Neural cell (in vitro differentiated cells): ENCODE data around the gene DNAJB7.
"Not testable (repeated sequence)": the region's sequence is repeated elsewhere in the genome, so short reads cannot be mapped to it uniquely, and the experiment has no call there.

Experiments used
- EP300 ChIP-seq: fragments of 450-650 bp; conservative IDR thresholded peaks from 2 replicates; pipeline ENCODE4 v1.6.1; 2014; ENCODE audit warnings: antibody characterized with exemption, mild to moderate bottlenecking, moderate library complexity; ENCODE audit not compliant: poor library complexity, severe bottlenecking
- EZH2 ChIP-seq: fragments of 200-600, 300-800 bp; shearing (Covaris generic), sonication (generic); IDR thresholded peaks from 2 replicates; pipeline ENCODE4 v1.6.1; 2014; ENCODE audit warnings: antibody characterized with exemption, low read length, borderline replicate concordance, mild to moderate bottlenecking; ENCODE audit not compliant: insufficient read depth, poor library complexity, severe bottlenecking
- POLR2AphosphoS5 ChIP-seq: IDR thresholded peaks from 2 replicates; pipeline ENCODE4 v1.6.1; 2012
- RAD21 ChIP-seq: fragments of 450-650 bp; conservative IDR thresholded peaks from 2 replicates; pipeline ENCODE4 v1.6.1; 2014; ENCODE audit warnings: antibody characterized with exemption, mild to moderate bottlenecking, moderate library complexity
- TAF1 ChIP-seq: IDR thresholded peaks from 2 replicates; pipeline ENCODE4 v1.6.1; 2012; ENCODE audit warnings: low read depth
- TF ChIP-seq, protein P1 (sequence below): fragments of 450-650 bp; IDR thresholded peaks from 2 replicates; pipeline ENCODE4 v1.5.1; 2014; ENCODE audit warnings: antibody characterized with exemption, mild to moderate bottlenecking, moderate library complexity; ENCODE audit not compliant: poor library complexity, severe bottlenecking
- TF ChIP-seq, protein P2 (sequence below): IDR thresholded peaks from 2 replicates; pipeline ENCODE4 v1.6.1; 2012; ENCODE audit warnings: borderline replicate concordance

DNA sequence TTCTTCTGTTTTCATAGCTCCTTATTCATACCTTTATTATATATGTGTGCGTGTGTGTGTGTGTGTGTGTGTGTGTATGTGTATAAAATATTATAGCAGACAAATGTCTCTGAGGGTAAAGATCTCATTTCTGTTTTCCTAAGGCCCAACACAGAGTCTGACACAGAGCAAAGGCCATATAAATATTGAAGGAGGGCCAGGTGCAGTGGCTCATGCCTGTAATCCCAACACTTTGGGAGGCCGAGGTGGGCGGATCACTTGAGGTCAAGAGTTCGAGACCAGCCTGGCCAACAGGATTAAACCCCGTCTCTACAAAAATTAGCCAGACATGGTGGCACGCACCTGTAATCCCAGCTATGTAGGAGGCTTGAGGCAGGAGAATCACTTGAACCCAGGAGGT is 6.5 kb upstream of the DNAJB7 start:
- TF ChIP-seq, protein P1, sequence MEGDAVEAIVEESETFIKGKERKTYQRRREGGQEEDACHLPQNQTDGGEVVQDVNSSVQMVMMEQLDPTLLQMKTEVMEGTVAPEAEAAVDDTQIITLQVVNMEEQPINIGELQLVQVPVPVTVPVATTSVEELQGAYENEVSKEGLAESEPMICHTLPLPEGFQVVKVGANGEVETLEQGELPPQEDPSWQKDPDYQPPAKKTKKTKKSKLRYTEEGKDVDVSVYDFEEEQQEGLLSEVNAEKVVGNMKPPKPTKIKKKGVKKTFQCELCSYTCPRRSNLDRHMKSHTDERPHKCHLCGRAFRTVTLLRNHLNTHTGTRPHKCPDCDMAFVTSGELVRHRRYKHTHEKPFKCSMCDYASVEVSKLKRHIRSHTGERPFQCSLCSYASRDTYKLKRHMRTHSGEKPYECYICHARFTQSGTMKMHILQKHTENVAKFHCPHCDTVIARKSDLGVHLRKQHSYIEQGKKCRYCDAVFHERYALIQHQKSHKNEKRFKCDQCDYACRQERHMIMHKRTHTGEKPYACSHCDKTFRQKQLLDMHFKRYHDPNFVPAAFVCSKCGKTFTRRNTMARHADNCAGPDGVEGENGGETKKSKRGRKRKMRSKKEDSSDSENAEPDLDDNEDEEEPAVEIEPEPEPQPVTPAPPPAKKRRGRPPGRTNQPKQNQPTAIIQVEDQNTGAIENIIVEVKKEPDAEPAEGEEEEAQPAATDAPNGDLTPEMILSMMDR = not testable (repeated sequence)
- not testable (repeated sequence) for TF ChIP-seq RAD21, EZH2, EP300, POLR2AphosphoS5, TAF1
- TF ChIP-seq, protein P2, sequence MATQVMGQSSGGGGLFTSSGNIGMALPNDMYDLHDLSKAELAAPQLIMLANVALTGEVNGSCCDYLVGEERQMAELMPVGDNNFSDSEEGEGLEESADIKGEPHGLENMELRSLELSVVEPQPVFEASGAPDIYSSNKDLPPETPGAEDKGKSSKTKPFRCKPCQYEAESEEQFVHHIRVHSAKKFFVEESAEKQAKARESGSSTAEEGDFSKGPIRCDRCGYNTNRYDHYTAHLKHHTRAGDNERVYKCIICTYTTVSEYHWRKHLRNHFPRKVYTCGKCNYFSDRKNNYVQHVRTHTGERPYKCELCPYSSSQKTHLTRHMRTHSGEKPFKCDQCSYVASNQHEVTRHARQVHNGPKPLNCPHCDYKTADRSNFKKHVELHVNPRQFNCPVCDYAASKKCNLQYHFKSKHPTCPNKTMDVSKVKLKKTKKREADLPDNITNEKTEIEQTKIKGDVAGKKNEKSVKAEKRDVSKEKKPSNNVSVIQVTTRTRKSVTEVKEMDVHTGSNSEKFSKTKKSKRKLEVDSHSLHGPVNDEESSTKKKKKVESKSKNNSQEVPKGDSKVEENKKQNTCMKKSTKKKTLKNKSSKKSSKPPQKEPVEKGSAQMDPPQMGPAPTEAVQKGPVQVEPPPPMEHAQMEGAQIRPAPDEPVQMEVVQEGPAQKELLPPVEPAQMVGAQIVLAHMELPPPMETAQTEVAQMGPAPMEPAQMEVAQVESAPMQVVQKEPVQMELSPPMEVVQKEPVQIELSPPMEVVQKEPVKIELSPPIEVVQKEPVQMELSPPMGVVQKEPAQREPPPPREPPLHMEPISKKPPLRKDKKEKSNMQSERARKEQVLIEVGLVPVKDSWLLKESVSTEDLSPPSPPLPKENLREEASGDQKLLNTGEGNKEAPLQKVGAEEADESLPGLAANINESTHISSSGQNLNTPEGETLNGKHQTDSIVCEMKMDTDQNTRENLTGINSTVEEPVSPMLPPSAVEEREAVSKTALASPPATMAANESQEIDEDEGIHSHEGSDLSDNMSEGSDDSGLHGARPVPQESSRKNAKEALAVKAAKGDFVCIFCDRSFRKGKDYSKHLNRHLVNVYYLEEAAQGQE = not testable (repeated sequence)
